Measurements from ENCODE around the gene HOXA10.
A peak's percentile ranks its signal among the peaks of the same experiment; 100 is the strongest.

Gene HOXA10

DNA sequence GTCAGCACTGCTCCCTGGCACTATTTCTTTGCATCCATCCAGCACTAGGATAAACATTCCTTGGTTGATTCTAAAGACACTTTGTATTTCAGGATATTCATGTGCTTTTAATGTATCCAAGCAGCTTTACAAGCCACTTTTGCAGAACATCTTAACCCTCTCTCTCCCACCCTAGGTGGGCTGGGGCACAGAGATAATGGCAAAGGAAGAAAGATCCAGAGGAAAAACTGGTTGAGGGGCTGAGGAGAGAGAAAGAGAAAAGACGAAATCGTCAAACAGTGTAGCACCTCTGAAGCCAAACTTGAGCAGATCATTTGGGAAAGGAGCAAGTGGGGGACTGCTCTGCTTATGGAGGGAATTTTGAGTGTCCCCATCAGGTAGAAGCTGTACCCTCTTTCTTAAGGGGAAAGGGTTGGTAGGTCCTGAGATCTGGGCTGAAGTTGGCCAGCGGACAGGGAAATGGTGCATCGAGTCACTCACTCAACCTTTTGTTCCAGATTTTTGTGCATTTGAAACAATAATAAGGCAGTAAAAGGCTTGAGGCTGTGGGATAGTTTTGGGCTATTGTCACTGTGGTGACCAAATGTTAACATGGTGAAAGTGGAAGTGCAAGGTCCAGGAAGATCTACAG, 30.0 kb upstream of the HOXA10 start:
- no peak for DNase-seq (ENCODE audit: low read depth, low spot score)

DNA sequence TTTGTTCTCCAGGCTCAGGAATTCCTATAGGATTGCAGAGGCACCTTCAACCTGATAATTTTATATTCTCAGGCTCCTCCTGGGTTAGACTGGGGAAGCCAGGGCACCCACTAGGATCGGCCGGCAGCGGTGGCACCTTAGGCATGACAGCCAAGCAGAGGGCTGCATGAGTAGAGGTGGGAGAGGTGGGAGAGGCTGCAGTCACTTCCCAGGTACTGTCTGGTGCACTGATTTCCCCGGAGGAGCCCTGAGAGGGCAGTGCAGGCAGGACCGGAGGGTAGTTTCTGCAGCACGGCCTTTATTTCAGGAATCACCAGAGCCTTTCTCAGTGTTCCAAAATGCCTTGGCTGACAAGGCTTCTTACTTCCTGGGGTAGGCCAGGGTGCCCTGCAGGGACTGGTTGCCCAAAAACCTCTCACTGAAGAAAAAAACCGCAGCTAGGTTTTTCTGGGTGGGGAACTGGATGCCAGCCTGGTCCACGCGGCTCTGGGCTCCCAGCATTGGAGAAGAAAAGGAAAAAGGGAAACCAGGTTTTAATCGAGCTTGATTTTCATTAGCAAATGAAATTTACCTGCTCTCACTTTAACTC, 29.3 kb upstream of the HOXA10 start:
- no peak for DNase-seq (ENCODE audit: low read depth, low spot score)

DNA sequence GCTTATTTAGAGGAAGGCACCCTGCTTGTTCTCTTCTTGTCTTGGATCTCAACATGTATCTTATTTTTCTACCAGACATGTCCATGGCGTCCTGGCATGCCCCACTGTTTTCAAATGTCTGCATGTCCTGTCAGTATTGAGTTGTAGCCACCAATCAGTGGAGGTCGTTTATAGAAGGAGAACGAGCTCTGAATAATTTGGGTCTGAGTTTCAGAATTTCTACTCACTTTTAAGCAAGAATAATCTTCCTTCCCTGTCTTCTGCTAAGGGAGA, 28.7 kb upstream of the HOXA10 start:
- DNase-seq (ENCODE audit: low read depth, low spot score): no peak

DNA sequence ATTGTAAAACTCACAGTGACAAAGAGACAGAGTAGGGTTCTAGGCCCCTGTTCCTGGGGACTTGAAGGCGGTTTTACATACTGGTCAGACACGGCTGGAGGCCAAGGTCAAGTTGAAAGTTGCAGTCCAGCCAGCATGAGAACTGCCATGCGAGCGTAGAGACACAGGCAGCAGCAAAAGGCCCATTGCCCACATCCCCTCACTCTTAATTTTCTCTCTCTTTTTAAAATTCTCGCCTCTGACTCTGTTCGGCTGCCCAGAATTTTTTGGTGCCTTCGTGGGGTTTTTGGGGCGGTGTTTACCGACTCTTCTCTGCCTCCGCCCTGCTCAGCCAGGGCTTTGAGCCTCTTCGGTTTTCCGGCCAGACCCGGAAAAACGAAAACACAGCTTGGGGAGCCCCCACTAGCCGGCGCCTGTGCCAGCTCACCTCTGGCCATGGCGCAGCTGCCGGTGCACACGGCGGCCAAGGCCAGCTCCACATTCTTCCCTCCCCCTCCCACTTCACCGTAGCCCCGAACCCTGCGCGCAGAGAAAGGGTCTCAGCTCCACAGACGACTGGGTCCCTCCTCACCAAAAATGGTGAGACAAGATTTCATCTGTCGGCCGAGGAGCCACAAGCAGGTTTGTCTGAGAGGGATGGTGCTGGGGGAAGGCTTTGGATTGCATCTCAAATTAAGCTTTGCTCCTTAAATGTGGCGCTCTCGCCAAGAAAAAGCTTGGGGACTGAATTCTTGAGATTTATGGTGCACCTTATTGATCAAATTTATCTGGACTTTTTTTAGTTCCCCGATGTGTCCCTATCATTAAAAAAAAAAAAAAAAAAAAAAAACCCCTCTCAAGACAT, 28.1 kb upstream of the HOXA10 start:
- no peak for DNase-seq (ENCODE audit: low read depth, low spot score)

DNA sequence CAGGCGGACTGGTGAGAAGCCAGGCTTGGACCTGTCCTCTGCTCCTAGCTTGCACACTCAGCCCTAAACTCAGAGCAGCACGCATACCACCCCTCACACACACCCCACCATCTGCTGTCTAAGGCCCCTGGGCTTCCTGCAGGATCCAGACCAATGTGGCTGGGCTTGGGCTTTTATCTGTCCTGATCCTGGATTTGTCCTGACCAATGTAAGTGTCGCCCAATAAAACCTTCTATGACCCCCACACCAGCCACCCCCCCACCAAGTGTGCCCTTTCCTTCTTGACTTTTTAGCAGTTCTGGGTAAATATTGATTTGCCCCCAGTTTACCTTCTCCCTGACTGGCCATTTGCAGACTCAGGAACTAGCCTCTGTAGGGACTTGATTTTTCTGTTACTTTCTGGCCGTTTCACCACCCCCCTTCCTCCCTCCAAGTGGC, 27.5 kb upstream of the HOXA10 start:
- no peak for DNase-seq (ENCODE audit: low read depth, low spot score)

DNA sequence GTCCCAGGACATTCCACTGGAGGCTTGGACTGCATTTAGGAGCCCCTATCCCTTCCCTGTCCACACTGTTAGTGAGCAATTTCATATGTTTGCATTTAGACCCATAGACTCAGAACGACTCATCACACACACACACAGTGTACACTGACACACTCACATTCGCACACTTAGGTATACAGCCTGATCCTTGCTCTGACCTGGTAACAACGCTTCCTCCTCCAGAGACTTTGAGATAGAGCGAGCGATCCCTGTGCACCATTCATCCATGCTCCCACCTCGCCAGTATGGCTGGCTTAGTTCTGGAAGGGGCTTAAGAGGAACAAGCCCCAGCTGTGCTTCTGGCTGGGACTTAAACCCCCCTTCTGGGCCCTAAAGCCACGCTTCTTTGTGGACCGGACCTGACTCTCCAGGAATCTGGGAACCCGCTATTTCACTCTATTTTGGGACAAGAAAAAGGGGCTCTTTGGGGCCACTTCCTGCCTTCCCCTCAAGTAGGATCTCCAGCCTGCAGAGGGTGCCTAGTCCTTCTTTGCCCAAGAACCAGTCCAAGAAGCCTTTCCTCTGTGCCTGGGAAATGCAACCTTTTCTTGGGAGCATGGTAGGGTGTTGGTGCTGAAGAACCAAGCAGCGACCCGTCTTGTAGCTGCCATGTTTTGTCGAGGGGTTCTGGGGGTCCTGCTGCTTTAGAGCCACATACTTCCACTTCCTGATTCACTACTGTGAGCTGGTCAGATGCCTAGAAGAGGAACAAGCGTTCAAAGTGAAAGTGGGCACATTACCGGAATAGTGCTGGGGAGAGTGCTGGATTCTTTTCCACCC, 26.9 kb upstream of the HOXA10 start:
- DNase-seq (ENCODE audit: low read depth, low spot score): no peak

DNA sequence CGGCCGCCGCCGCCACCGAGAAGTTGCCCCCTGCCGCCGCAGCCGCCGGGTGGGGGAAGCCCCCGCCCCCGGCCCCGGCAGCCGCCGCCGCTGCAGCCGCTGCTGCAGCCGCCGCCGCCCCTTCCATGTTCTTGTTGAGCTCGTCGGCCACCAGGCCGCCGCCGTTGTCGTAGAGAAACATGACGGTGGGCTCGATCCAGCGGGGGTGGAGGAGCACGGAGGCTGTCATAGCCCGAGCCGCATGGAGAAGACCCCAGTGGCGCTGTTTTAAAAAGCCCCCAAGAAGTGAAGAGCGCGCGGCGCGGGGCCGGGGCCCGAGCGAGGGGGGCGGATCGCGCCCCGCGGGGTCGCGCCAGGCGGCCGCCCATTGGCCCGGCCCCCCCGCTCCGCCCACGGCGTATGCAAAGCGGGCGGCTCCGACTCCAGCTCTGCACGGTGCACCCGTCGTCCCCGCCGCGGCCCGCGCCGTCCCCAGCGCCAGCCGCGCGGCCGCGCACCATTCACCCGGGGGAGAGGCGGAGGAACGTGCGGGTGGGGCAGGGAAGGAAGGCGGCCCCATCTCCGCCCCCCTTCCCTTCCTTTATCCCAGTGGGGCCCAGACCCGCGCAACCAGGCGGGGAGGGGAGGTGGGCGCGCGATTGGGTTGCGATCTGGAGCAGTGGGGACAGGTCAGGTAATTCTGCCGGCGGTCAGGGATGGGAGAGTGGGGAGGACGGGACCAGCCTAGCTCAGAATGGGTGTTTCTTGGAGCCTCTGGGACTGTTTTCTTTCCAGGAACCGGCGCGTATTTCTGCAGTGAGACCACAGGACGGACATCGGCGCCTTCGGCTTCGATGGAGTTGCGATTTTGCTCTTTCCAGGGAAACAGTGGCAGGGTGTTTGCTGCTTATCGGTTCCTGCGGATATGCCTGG, 26.0 kb upstream of the HOXA10 start, which contains the start of gene HOXA13:
HOXA13 (minus strand) TSS at position 243 of the 912 bp plus-strand sequence; CDS start at position 229, 14 bp downstream.
- no peak for DNase-seq (ENCODE audit: low read depth, low spot score)

DNA sequence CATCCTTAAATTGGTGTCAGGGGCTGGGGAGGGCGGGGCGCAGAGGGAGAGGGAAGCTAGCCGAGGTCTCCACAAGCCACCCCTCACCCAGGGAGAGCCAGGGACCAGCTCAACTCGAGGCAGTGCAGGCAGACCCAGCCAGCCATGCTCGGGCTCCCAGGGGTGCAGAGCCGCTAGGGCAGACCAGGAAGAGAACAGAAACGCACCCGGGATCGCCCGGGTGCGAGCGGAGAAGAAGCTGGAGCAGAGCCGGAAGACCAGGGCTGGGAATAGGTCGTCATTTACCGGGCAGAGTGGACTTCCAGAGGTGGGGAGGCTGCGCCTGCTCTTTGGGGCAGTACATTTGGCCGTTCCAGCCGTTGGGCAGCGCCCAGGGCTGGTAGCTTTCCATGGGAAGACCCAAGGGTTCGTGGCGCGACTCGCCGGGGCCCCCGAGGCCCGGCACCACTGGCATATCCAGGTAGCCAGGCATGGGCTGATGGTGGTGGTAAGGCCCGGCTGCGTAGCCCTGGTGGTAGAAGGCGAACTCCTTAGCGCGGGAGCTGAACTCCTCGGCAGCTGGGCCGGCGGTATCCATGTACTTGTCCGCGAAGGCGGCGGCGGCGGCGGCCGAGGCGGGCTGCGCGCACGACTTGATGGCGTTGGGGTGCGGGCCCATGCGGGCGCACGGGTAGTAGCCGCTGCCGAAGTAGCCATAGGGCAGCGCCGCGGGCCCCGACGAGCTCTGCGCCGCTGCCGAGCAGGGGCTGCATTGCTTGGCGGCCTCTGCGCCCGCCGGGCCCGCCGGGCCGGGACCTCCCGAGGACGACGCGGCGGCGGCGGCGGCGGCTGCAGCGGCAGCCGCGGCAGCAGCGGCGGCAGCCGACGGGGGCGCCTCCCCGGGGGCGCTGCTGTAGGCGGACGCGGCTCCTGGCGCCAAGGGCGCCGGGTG, 25.0 kb upstream of the HOXA10 start:
- no peak for DNase-seq (ENCODE audit: low read depth, low spot score)

DNA sequence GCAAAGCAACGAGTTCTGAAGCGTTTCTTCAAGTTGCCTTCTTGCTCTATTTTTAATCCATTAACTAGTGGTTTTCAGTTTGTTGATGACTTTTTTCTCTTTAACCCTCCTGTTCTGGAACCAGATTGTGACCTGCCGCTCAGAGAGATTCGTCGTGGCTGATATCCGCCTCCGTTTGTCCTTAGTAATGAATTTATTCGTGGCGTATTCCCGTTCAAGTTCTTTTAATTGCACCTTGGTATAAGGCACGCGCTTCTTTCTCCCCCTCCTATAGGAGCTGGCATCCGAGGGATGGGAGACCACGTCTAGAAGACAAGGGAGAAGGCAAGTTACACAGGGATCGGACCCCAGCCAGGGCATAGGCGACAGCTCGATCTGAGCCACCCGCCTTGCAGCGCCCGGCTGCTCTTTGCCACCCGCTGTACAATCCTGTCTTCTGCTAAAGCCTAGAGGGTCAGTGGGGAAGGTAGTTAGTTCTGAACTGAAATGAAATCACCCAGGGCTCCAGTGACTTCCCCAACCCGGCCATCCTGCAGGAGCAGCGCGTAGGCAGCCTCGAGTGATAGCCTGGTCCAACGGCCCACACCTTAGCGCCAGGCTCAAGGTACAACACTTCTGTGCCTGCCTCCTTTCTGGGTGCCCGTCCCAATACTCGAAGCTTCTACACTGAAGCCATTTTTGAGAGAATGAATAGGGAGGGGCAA, 24.2 kb upstream of the HOXA10 start:
- no peak for DNase-seq (ENCODE audit: low read depth, low spot score)

DNA sequence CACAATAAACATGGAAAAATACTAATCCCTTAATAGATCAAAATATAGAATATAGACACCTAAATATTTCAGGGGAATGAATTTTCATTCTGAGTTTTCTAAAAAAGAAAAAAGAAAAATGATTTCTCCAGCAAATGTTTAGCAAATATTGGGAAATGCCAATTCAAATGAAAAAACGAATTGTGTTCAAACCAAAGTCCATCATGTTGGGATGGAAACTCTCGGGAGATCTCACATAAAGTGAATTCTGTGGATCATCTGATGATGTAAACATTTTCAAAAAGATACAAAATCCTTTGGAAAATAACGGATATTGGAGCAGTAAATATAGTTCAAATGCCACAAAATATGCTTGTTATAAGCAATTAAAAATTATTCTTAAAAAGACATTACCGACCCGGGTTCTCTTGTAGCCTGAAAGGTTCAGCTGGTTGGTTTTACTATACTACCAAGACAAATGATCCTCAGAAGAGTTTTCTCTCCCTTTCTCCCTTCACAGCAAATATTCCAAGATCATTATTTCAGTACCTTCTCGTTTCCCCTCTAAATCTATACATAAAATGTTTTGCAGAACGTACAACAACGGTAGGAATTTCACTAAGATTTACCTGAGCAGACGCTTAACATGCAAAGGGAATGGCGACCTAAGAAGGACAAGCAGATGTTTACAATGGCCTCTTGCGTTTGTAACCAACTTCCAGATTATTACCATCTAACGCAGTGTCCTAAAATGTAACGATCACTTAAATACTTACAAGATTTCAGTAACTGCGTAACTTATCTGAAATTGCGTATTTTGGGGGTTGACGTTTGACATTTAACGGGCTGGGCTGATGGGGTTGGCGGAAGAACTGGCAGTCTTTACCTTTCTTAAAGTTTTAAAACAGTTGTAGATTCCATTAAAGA, 23.3 kb upstream of the HOXA10 start:
- DNase-seq (ENCODE audit: low read depth, low spot score): no peak

DNA sequence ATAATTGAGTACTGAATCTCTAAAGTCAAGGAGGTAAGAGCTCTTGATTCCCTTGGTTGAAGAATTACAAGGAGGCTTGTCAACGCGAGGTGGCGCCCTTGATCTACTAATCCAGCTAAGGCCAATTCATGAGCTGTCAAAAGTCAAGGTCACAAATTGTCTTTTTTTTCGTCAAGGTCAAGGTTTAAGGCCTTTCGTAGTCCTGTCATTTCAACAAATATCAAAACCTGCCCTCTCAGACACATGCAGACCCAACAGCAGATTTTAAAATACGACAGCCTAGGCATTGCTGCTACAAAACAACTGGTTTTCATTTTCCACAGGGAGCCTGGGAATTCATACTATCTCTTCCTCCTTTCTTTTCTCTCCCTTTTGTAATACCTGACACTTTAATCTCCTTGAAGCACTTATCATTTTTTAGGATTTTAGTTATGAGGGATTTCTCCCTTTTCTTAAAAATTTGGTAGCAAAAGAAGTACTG, 22.2 kb upstream of the HOXA10 start:
- DNase-seq (ENCODE audit: low read depth, low spot score): peak; percentile 20

DNA sequence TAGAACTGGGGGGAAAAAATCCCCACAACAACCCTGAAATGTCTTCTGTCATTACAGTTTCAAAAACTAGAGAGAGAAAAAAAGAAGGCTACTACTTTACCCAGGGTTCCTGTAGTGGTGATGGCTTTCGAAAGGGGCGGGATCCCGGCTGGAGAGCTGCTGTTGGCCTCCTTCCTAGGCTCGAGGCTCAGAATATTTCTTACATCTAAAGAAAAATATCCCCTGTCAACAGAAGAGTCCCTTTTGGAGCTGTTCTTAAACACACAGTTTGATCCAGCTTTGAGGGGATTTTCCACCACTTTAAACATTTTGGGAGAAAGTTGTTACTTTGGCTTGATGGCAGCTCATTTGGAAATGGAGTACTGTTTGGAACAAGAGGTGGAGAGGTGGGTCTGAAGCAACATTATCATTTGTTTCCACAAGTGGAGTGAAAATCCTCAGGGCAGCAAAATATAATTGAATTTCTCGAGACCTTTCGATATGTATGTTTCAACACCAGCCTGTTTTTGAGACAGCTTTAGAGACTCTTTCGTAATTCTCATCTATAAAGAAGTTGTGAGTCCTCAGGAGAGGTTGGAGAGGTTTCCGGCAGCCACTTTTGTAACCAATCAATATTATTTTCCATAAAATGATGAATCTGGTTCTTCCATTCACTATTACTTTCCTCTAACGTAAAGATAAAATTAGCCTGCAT, 20.7 kb upstream of the HOXA10 start:
- no peak for DNase-seq (ENCODE audit: low read depth, low spot score)

DNA sequence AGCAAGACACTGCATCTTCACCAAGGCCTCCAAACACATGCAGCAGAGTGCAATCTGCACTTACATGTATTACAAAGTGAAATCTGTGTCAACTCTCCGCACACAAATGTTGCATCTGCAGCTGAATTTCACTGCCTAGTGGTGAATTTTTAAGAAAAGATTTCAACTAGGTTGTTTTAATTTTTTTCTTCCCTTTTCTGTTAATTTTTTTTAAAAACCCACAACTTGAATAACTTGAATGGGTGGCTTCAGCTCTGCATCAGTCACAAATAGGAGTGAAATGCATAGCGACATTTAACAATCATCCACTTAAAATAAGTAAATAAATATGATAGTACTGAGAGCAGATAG, 19.9 kb upstream of the HOXA10 start:
- DNase-seq (ENCODE audit: low read depth, low spot score): no peak

DNA sequence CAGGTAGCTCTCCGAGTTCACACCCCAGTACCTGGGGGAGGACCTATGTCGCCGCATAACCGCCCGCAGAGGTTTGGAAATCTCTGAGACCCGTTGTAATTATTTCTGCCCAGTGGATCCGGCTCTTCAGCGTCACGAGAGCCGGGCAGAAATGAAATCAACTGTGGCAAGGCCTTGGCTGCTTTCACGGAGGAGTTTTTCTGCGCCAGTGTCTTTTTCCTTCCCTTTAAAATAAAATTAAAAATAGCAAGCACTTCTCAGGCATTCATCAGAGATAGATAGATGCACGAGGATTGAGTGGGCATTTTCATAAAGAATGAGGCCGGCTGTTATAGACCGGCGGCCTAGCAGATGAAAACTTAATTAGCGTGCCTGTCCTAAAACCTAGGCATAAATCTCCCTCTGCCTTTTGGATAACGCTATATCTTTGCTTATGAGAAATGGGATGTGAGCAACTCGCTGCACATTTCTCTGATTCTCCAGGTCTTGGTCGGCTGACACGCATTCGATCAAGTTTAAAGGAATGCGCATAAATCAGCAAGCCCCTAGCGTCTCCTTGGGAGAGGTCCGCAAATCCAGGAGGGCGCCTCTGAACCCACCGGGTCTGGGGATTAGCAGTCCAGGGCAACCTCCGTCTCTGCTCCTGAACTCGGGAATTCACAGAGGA, 19.3 kb upstream of the HOXA10 start:
- no peak for DNase-seq (ENCODE audit: low read depth, low spot score)

DNA sequence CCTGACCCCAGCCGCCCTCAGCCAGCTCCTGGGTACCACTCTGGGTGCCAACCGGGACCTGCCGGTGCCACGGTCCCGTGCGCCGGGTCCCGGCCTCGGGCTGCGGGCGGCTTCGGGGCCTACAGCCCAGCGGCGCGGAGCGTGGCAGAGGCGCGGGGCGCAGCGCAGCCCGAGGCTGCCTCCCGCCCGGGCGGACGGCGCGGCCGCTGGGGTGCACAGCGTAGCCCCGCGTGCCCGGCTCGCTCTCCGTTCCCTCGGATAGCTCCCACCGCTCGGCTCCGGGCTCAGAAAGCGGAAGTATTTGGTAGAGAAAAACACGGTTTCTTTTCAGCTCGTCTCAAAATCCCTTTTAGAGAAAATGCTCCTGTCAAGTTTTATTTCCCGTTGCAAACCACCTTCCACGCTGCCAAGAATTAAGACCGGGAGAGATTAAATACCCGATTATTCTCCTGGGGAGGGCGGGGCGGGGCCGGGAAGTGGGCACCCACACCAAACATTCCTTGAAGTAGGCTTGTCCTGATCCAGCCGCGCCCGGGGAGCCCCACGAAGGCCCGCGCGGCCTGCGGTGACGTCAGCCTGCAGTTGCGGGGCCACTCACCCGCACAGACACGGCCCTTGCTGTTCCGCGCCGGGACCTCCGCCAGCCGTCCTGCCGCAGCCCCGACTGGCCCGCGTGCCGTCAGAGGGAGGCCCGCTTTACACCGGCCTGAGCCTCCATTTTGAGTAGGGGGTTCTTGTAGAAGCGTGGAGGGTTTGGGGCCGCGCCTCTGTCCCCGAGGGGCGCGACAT, 18.6 kb upstream of the HOXA10 start:
- no peak for DNase-seq (ENCODE audit: low read depth, low spot score)

DNA sequence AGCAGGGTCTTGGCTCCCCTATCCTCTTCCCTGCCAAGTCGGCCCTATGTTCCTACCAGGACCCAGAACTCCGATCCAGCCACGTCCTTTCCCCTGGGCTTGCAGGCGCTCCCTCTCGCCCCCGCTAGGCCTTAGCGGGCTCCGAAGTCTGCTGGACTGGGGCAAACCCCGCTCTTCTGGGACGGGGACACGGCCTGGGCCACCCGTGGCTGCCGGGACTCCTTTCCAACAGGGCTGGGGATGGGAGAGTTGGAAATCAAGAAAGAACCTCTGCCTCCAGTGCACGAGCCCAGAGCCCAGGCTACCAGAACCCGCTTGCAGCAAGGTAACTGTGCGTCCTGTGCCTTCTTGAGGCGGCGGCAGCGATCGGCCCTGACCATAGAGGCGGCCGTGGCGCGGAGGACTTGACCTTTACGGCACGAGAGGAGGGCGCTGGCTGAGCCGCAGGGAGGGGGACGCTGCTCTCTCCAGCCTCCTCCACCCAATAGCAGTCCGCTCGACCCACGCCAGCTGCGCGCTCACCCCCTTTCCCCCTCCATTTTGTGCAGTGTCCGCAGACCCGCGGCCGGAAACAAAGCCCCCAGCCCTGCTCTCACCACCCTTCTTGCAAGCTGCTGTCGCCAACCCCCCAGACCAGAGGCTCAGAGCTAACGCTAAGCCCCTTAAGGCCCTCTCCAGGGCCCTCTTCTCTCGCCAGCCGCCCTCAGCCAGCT, 17.9 kb upstream of the HOXA10 start:
- no peak for DNase-seq (ENCODE audit: low read depth, low spot score)

Data from brain pericyte (primary cell).